Activated CD4-positive, alpha-beta T cell treated with anti-CD3 and anti-CD28 coated beads, Interleukin-2, amount 50 U/mL, for 24 hours (primary cell): ENCODE results near the gene KDELR3.
A peak's percentile ranks its signal among the peaks of the same experiment; 100 is the strongest.

ENCODE experiments used
- DNase-seq, 2 donors: peaks; one replicate each; pipeline ENCODE4 v3.0.0-alpha.2; 2020; ENCODE audit warnings: low read depth in 1 of 2, low spot score in 1 of 2

Gene KDELR3

DNA sequence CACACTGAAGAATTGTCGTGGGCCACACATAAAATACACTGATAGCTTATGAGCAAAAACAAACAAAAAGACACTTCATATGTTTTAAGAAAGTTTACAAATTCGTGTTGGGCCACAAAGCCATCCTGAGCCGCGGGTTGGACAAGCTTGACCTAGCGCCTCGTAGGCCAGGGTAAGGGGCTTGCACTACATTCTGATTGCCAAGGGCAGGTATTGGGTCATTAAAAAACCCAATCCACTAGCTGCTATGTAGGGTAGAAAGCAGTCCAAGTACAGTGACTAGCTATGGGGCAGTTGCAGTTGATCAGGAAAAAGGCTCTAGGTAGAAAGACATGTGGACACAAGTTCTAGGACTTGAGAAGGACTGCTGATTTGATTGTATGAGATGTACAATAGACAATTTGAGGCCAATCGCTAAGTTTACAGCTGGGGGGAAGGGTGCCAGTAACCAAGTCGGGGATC is 14.0 kb downstream of the KDELR3 start:
- no peak for DNase-seq

DNA sequence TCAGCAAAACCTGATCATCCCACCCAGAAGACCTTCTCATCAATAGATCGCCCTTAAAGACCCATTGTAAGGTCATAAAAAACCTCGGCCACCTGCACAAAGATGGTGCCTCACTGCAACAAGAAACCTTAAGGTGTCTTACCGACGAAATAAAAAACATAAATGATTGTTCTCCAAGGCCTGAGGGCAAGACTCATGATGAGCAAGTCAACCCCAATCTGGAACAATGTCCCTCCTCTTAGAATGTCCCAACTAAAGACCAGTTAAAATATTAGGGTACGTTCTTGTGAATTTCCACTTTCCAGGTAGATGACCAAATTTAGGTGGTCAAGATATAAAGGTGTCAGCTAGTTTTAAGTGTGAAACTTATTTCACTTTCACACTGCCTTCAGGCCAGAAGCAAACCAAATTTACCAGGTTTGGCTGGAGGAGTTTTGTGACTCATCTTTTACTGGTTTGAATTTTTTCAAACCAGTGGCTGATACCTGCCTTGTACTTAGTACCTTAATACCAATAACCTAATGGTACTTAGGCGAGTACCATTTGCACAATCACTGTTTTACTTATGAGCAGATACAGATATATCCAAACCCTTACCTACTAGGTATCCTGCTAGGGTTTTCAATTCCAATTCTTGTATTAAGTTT is 14.9 kb downstream of the KDELR3 start:
- DNase-seq, result no peak

DNA sequence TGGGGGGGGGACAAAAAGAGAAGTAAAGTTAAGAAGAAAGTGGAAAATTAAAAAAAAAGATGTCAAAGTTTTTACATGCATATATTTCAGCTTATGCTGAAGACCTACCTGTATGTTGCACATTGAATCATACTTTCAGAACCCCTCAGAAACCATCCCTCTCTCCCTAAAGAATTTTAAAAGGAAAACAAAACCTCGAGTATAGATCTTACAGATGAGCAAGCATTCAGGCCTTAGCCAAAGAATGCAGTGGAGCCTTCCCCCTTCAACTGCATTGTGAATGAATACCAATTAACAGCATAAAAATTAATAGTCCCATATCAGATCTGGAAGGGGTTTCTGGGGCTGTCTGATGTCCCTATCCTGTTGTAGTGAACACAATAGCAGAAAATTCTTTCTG is 16.3 kb downstream of the KDELR3 start:
- DNase-seq, result no peak

DNA sequence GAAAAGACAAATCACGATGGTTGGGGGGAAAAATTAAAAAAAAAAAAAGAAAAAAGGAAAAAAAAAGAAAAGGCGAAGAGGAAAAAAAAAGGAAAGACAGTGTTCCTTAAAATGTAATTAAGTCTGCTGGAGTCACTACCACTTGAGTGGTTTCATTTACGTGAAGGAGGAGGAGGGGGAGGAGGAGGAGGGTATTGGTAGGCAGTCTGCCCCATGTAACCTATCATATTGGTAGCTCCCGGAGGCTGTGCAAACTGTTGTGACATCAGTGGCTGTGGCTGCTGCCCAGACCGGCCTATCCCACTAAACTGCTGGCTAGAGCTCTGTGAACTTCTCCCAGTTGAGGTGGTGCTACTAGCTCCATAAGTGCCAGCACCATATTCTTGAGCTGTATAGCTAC is 17.9 kb downstream of the KDELR3 start:
- no peak for DNase-seq

DNA sequence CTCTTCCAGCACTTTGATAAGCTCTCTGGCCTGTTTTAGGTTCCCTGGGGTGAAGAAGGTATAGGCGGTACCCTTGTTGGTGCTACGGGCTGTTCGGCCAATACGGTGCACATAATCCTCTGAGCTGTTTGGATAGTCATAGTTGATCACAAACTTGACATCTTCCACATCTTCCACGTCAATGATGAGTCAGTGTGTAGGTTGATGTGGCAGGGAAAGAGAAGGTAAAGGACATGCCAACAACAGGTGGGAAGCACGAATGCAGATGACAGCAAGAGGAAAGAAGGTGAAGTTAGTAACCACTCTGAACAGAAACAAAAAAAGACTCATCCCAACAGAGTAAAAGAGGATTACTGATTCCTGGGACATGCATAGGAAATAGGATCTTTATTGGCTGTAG is 20.1 kb downstream of the KDELR3 start:
- no peak for DNase-seq

DNA sequence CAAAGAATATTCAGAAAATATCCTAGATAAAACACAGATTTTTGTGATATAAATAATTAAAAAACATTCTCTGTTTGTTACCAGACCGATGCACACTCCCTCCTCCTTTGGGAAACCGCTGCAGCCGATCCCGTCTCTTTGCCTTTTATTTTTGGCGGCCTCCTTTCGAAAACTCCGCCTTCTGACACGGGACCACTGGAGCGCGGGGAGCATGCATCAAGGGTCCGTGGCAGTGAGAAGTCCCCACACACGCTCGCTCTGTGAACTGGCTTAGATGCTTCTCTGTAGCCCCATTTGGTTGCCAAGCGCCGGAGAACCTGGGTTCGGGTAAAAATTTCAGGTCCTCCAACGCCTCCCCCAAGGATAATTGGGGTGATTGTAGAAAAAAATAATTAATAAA is 21.2 kb downstream of the KDELR3 start:
- no peak for DNase-seq

DNA sequence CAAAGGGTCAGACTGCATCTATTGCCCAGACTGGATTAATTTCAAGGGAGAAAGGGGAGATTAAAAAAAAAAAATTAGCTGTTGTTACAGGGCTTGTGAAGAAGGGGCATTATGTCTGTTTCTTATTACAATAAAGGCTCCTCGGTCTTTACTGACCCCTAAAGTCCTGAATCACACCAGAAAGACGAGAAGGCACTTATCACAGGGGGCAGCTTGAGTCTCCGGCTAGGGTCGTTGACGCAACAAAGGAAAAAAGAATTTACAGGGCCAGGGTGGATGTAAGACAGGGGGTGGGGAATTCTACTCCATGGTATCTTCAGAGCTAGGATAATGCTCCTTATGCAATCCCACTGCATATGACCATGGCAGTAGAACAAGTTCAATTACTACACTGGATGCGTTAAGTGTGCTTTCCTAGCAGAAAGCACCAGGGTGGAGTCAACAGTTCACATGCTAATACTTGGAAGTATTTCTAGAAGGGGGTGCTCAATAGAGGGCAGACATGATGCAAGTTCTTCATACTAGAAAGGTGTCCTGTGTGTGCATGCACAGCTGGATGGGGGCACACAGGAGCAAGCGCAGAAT is 21.8 kb downstream of the KDELR3 start:
- DNase-seq, result no peak

DNA sequence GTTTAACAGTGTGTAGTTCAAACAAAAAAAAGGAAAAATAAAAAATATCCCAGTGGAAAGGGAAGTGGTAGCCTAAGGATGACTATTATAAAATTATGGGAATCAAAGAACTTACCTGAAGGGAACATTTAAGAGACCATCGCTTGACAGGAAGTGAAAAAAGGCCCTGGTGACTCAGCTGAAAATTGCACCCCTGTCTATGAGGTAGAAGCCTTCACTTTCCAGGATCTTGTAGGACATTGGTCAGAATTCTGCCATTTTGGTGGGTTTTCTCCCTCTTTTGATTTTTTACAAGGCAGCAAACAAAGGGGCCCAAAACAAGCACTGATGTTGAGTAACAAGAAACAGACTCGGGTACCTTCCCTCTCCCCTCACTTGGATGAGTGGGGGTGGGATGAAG is 22.6 kb downstream of the KDELR3 start:
- DNase-seq, result no peak

DNA sequence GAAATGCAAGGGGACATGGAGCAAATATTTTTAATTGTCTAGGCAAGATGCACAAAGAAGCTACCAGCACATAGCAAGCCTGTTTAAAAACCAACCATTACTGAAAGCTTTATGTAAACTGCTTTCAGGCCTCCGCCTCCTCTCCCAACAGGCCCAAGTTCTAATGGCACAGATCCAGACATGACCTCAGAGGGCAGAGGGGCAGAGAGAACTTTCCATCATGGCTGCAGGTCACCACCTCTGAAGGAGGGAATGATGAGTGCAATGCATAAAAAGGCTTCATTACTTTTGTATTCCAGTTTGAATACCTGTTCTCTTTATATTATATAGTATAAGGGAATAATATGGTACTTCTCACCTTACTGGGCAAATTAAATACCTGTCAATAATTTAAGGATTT is 23.0 kb downstream of the KDELR3 start:
- DNase-seq, result no peak

DNA sequence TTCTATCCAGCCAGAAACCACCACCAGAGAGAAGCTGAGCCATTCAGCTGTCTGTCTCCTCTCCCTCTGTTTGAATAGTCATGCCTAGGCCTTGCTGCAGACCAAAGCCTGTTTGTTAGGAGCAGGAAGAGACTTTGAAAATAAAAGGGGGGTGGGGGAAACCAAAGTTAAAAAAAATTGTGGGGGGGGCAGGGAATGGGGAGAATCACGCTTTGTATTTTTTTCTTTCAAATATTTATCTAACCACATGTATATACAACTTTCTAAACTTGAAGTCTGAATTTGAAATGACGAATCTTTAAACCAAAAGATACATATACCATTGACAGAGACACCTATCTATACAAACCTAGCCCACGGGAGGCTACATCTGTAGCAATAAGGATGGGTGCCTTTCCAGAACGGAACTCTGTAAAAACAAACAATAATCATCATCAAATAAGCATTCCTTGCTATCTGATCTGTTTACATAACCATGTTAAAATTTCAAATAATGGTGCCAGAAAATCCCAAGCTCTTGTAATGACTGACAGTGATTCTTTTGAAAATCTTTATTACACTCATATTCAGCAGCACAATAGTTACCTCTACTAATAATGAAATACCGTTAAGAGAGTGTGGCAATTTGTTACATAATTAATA is 23.9 kb downstream of the KDELR3 start:
- no peak for DNase-seq

DNA sequence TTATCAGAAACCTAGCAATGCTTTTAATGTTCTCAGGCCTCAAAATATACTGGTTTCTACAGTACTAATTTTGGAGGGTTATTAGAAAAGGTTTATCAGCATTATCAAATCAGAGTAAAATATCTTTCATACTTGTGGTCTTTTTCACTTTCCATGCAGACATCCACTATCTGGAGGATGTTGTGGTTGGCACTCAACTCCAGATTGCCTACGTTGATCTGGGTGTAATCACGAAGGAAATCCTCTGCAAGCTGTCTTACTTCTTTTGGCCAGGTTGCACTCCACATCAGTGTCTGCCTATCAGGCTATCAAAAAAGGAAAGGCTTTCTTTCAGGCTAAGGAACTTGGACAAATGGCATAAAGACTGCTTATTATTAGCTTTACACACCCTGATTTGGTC is 26.6 kb downstream of the KDELR3 start:
- no peak for DNase-seq

DNA sequence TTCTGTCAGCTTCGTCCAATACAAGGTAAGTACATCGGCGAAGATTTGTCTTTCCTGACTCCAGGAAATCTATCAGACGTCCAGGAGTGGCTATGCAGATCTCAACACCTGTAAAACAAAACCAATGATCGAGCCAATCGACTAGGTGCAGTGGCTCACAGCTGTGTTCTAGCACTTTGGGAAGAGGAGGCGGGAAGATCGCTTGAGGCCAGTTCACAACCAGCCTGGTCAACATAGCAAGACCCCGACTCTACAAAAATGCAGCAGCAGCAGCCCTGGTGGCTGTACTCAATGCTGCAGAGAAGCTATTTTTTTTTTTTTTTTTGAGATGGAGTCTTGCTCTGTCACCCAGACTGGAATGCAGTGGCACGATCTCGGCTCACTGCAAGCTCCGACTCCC is 27.0 kb downstream of the KDELR3 start:
- DNase-seq, result no peak

DNA sequence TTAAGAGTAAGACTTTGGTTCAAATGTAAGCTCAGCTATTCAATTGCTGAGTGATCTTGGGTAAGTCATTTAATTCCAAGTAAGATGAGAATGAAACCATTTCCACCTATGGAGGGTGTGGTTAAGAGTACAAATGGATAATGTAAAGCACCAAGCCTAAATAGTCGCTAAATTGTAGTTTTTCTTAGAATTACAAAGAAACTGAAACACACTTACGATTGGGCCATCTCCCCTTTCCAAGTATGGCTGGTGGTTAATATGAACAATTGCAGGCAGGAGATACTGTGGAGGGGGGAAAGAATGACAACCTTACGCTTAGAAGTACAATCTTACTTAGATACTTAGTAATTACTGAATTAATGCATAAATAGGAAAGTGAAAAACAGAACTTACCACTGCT is 30.0 kb downstream of the KDELR3 start:
- no peak for DNase-seq

DNA sequence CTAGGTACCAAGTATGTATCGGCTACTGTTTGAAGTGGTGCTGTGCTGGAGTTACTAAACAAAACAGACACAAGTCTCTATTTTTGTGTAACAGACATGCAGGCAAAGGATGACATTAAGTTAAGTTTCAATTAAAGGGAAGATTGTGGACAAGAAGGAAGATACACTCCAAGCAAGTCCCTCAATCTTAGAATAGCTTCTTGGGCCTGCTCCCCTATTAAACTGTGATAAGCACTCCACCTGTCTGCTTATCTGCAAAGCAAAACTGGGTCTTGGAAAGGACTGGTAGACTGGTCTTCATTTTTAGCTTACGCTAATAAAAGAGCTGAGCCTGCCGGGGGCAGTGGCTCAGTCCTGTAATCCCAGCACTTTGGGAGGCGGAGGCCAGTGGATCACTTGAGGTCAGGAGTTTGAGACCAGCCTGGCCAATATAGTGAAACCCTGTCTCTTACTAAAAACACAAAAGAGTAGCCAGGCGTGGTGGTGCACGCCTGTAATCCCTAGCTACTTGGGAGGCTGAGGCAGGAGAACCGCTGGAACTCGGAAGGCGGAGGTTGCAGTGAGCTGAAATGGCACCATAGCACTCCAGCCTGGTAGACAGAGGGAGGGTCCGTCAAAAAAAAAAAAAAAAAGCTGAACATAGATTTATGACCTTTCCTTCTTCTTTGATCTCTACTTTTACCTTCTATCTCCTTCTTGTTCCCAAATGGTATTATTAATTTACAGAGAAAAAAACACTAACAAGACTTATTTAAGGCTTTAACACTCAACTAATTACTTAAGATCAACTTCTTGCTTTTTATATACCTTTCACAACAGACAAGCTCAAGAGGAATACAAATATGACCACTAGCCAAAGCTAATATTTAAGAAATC is 34.1 kb downstream of the KDELR3 start:
- no peak for DNase-seq

DNA sequence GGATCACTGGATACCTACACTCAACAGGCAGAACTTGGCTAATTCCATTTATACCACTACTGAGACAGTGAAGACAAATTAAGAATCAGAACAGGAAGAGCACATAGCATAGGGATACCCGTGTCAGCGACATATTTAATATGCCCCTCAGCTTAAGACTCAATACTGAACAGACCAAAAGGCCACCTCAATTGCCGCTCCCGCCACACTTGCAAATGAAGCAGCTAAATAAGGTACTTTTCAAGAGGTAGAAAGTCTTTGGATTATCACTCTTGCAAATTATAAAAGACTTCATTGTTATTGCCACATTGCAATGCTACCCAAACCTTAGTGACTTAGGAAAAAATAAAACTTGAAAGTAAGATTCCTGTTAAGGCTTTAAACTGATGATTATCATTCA is 35.1 kb downstream of the KDELR3 start:
- DNase-seq, result no peak

DNA sequence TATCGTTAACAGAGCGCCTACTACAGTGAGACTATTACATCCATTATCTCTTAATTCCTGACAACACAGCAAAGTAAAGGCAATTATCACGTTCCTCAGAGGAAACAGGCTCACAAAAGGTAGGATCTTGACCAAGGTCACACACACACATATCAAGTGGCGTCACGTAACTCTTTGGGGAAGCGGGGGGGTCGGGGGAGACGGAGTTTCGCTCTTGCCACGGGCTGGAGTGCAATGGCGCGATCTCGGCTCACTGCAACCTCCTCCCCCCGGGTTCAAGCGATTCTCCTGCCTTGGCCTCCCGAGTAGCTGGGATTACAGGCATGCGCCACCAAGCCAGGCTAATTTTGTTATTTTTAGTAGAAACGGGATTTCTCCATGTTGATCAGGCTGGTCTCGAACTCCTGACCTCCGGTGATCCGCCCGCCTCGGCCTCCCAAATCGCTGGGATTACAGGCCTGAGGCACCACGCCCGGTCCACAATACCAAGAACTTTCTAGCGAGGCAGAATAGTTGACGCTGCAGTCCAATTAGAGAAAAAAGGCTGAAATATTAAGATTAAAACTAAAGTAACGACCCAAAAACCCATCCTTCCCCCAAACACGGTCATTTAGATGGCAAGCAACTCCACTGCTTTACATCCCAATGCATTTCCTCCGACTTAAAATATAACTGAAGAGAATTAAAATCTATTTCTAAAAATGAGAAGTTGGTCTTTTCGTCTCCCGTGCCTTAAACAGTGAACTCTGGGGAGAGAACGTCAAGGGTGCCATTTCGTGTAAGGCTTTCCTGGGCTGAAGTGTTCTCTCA is 37.0 kb downstream of the KDELR3 start:
- DNase-seq, result peak; percentile 16 to 39

DNA sequence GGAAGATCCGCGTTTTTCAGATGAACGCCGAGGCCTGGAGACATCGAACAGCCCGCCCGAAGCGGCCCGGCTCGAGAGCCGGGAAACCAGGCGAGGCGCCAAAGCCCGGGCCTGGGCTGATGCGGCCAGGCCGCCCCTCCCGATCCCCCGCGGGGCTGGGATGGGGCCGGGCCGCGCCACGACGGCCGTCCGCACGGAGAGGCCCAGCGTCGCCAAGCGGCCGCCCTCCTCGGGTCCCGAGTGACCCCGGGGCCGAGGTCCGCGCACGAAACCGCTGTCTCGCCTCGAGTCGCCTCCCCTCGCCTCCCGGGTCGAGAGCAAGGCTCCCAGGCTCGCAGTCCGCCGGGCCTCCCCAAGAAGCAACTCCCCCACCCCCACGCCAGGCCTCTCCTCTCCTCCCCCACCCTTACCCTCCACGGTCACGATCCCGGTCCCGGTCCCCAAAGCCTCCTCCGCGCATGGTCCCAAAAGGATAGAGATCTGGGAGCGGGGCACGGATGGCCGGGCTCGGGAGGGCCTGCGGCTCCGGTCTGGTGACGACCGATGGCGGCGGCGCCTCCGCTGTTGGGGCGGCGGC is 37.7 kb downstream of the KDELR3 start:
- DNase-seq, result peak; percentile 35 to 59

DNA sequence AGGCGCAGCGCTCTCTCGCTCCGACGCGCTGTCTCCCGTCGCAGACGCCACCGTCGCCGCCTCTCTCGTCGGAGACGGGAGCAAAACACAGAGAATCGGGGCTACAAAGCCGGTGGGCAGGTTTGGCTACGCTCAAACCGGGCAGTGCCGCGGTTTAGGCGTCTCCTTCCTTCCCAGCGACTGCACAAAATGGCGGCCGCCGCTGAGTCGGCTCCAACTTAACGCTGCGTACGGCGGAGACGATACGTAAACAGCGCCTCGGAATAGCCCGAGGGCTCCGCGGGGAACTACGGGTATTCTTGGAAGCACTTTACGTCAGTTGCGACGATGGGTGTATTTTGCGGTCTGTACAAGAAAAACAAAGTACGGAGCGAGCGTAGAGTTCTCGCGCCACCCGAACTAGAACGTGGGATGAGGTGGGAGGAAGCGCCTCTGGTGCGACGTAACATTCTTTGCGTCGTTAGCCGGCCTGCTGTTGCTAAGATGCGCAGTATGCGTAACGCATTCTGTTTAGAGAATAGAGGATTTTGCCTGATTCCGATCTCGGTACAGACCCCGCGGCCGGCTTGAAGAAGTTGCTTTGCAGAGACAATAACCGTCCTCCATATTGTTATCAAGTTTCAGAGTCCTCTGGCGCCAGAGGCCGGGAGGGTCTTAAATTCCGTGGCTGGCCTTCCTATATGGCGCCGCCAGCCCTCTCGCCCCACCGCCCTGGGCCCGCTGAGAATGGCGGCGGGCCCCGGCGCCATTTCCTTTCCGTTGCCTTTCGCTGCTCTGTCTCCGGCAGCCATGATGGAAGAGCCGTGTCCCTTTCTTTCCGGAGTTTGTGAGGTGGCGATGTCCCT is 38.4 kb downstream of the KDELR3 start, which contains the start of gene DDX17:
Gene DDX17 (minus strand): TSS at position 194 of the 845 bp plus-strand sequence.
- peak; percentile 95 to 96 for DNase-seq

DNA sequence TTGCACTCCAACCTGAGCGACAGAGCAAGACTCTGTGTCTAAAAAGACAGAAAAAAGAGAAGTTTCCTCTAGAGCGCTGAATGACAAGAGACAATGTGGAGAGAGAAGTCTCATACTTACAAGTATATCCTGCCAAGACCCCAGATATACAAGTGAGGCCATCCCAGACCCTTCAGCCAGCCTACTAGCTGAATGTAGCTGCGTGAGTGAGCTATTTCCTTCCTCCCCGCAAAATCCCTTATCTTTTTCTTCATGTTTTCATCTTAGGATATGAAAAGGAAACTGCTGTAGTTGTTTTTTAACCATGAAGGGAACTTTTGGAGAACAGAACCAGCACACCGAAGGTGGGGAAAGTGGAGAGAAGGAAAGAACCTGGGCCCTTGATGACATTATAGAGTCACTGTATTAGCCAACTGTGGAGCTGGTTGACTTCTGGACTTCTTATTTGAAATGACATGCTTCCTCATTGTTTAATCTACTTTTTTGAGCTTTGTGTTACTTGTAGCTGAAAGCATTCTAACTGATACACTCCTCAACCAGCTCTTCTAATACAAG is 42.6 kb downstream of the KDELR3 start:
- DNase-seq, result no peak
